HUES64 (cell line): ENCODE measurements around the gene SLC12A9.
"Not testable (repeated sequence)": the region's sequence is repeated elsewhere in the genome, so short reads cannot be mapped to it uniquely, and the experiment has no call there.

Experiments
- H3K27ac ChIP-seq: 2 replicates; pipeline ENCODE4 v1.7.0; 2013; ENCODE audit warnings: low read depth, low read length, inconsistent platforms
- H3K27me3 ChIP-seq: 2 replicates; pipeline ENCODE4 v1.6.1; 2013; ENCODE audit warnings: mild to moderate bottlenecking, low read length; ENCODE audit not compliant: insufficient read depth
- H3K36me3 ChIP-seq: 2 replicates; pipeline ENCODE4 v1.6.1; 2013; ENCODE audit warnings: mild to moderate bottlenecking, low read length; ENCODE audit not compliant: insufficient read depth
- H3K4me1 ChIP-seq: 2 replicates; pipeline ENCODE4 v1.6.1; 2013; ENCODE audit warnings: mild to moderate bottlenecking, low read length, moderate library complexity; ENCODE audit not compliant: insufficient read depth
- H3K4me3 ChIP-seq: 2 replicates; pipeline ENCODE4 v1.5.1; 2013; ENCODE audit warnings: mild to moderate bottlenecking, low read length, moderate library complexity
- H3K9ac ChIP-seq: 2 replicates; pipeline ENCODE4 v1.6.1; 2013; ENCODE audit warnings: mild to moderate bottlenecking, low read depth, low read length
- H3K9me3 ChIP-seq: 2 replicates; pipeline ENCODE4 v1.6.1; 2013; ENCODE audit warnings: low read depth, low read length; ENCODE audit not compliant: insufficient read depth
- WGBS: fragments of 150-250, 120-280 bp; methylation state at CpG from one replicate; pipeline ENCODE4 v1.1.7; 2013; ENCODE audit warnings: missing lambda C conversion rate; 5-methylcytosine and 5-hydroxymethylcytosine counted together

Gene SLC12A9

GRCh38 chr7:100840470-100841100 is 11.9 kb upstream of the SLC12A9 start:
- H3K4me1 ChIP-seq: peaks cover 18% of the 10 kb centered on the region
- no peaks in the 10 kb centered on the region for H3K9me3 ChIP-seq
- H3K27me3 ChIP-seq: no peaks in the 10 kb centered on the region
- 34% methylated on average over 8 of the region's 8 CpGs for WGBS
- H3K27ac ChIP-seq: no peak overlapping the region
- H3K36me3 ChIP-seq: no peaks in the 10 kb centered on the region
- peak overlapping the region; percentile 51; the same call in 1 of the 2 replicates for H3K9ac ChIP-seq
- H3K4me3 ChIP-seq: no peak overlapping the region

- Histone ChIP-seq H3K27me3 (no peaks in the 10 kb centered on the region), H3K36me3 (no peaks in the 10 kb centered on the region), H3K4me3 (no peak overlapping the region), H3K9ac (no peak overlapping the region), H3K27ac (no peak overlapping the region), H3K4me1 (no peaks in the 10 kb centered on the region), H3K9me3 (no peaks in the 10 kb centered on the region)
- 97% methylated on average over 4 of the region's 4 CpGs for WGBS
Measured at GRCh38 chr7:100847360-100847759, 5.2 kb upstream of the SLC12A9 start.

- Histone ChIP-seq H3K27ac (no peak overlapping the region), H3K4me1 (no peaks in the 10 kb centered on the region), H3K36me3 (peaks cover 6% of the 10 kb centered on the region; the same call in 1 of the 2 replicates), H3K9ac (no peak overlapping the region), H3K4me3 (no peak overlapping the region), H3K27me3 (no peaks in the 10 kb centered on the region), H3K9me3 (no peaks in the 10 kb centered on the region)
- 89% methylated on average over 14 of the region's 14 CpGs for WGBS
Measured at GRCh38 chr7:100854146-100854895, 1.8 kb downstream of the SLC12A9 start.

GRCh38 chr7:100854899-100855298 is 2.4 kb downstream of the SLC12A9 start:
- H3K9ac ChIP-seq, H3K4me3 ChIP-seq, H3K27me3 ChIP-seq, H3K27ac ChIP-seq, H3K9me3 ChIP-seq, H3K36me3 ChIP-seq, H3K4me1 ChIP-seq: not testable (repeated sequence)
- 96% methylated on average over 9 of the region's 9 CpGs for WGBS

GRCh38 chr7:100855515-100855914 is 3.0 kb downstream of the SLC12A9 start:
- peaks cover 14% of the 10 kb centered on the region for H3K36me3 ChIP-seq
- H3K27ac ChIP-seq: no peak overlapping the region
- WGBS: 92% methylated on average over 10 of the region's 10 CpGs

GRCh38 chr7:100856871-100857282 is 4.4 kb downstream of the SLC12A9 start:
- Histone ChIP-seq H3K36me3 (peaks cover 25% of the 10 kb centered on the region), H3K9me3 (no peaks in the 10 kb centered on the region), H3K4me1 (no peaks in the 10 kb centered on the region), H3K27ac (0 out of 2 replicates have a peak overlapping the region, but pooled peaks have one; percentile 30), H3K27me3 (no peaks in the 10 kb centered on the region), H3K4me3 (no peak overlapping the region), H3K9ac (no peak overlapping the region)
- 89% methylated on average over 16 of the region's 16 CpGs for WGBS

More at GRCh38 chr7:100855515-100855914, 3.0 kb downstream of the SLC12A9 start:
- H3K27me3 ChIP-seq: no peaks in the 10 kb centered on the region
- no peak overlapping the region for H3K4me3 ChIP-seq
- H3K9me3 ChIP-seq: no peaks in the 10 kb centered on the region
- no peak overlapping the region for H3K9ac ChIP-seq
- no peaks in the 10 kb centered on the region for H3K4me1 ChIP-seq

GRCh38 chr7:100859856-100860255 is 7.3 kb downstream of the SLC12A9 start:
- Histone ChIP-seq H3K27me3 (no peaks in the 10 kb centered on the region), H3K9me3 (no peaks in the 10 kb centered on the region), H3K4me1 (no peaks in the 10 kb centered on the region), H3K36me3 (peaks cover 38% of the 10 kb centered on the region), H3K9ac (no peak overlapping the region), H3K27ac (no peak overlapping the region), H3K4me3 (no peak overlapping the region)
- WGBS: 92% methylated on average over 15 of the region's 15 CpGs

GRCh38 chr7:100860702-100861615 is 8.4 kb downstream of the SLC12A9 start:
- H3K9ac ChIP-seq: no peak overlapping the region
- no peak overlapping the region for H3K27ac ChIP-seq
- H3K36me3 ChIP-seq: peaks cover 32% of the 10 kb centered on the region
- 96% methylated on average over 18 of the region's 18 CpGs for WGBS
- no peaks in the 10 kb centered on the region for H3K27me3 ChIP-seq
- H3K4me1 ChIP-seq: no peaks in the 10 kb centered on the region
- no peaks in the 10 kb centered on the region for H3K9me3 ChIP-seq
- H3K4me3 ChIP-seq: no peak overlapping the region

- no peaks in the 10 kb centered on the region for H3K27me3 ChIP-seq
- H3K4me1 ChIP-seq: peaks cover 1% of the 10 kb centered on the region
- 97% methylated on average over 14 of the region's 14 CpGs for WGBS
- peaks cover 32% of the 10 kb centered on the region for H3K36me3 ChIP-seq
- no peaks in the 10 kb centered on the region for H3K9me3 ChIP-seq
- no peak overlapping the region for H3K4me3 ChIP-seq
- no peak overlapping the region for H3K27ac ChIP-seq
- no peak overlapping the region for H3K9ac ChIP-seq
Measured at GRCh38 chr7:100861616-100861985, 9.1 kb downstream of the SLC12A9 start.

GRCh38 chr7:100863406-100863950 is 11.0 kb downstream of the SLC12A9 start:
- peaks cover 10% of the 10 kb centered on the region for H3K4me1 ChIP-seq
- no peaks in the 10 kb centered on the region for H3K27me3 ChIP-seq
- H3K9ac ChIP-seq: no peak overlapping the region

More at GRCh38 chr7:100863406-100863950, 11.0 kb downstream of the SLC12A9 start:
- Histone ChIP-seq H3K4me3 (no peak overlapping the region), H3K27ac (no peak overlapping the region), H3K36me3 (peaks cover 32% of the 10 kb centered on the region), H3K9me3 (no peaks in the 10 kb centered on the region)
- 95% methylated on average over 10 of the region's 10 CpGs for WGBS
